Heart left ventricle (tissue), 16 donors: ENCODE results near the gene CIB4. TPM values are rescaled to one million over a fixed set of nuclear protein-coding genes. Genes with fewer than 3 reads are reported as not detected.

ENCODE experiments used
- ATAC-seq, 4 donors: fragments of 200-7000 bp; cut with Tn5 transposase; one replicate each; pipeline ENCODE4 v1.9.1; 2020 to 2022; ENCODE audit warnings: moderate library complexity in 4 of 4, mild to moderate bottlenecking in 3 of 4, moderate number of reproducible peaks in 1 of 4
- DNase-seq, 5 donors: peaks; one replicate each; pipeline ENCODE4 v3.0.0-alpha.2; 2020
- H3K27ac ChIP-seq, 12 donors: fragments of 200-600 bp; sonication (generic) in 4 of 12; one replicate each; pipeline versions ENCODE4 v1.5.0 to v1.8.0; 2016 to 2022; ENCODE audit warnings: mild to moderate bottlenecking in 2 of 12
- H3K27me3 ChIP-seq, 9 donors: fragments of 200-600 bp; sonication (generic) in 2 of 9; one replicate each; pipeline versions ENCODE4 v1.5.1 to v1.8.0; 2016 to 2022; ENCODE audit warnings: mild to moderate bottlenecking in 3 of 9
- H3K36me3 ChIP-seq, 9 donors: fragments of 200-600 bp; sonication (generic) in 2 of 9; one replicate each; pipeline versions ENCODE4 v1.5.0 to v1.8.0; 2018 to 2022; ENCODE audit warnings: mild to moderate bottlenecking in 2 of 9
- H3K4me1 ChIP-seq, 12 donors: fragments of 200-600 bp; sonication (generic) in 4 of 12; one replicate each; pipeline versions ENCODE4 v1.5.0 to v1.8.0; 2016 to 2022; ENCODE audit warnings: mild to moderate bottlenecking in 3 of 12
- H3K4me3 ChIP-seq, 12 donors: fragments of 200-600 bp; sonication (generic) in 4 of 12; one replicate each; pipeline versions ENCODE4 v1.5.0 to v1.8.0; 2017 to 2022; ENCODE audit warnings: mild to moderate bottlenecking in 9 of 12, moderate library complexity in 4 of 12
- H3K9me3 ChIP-seq, 12 donors: fragments of 200-600 bp; sonication (generic) in 4 of 12; one replicate each; pipeline versions ENCODE4 v1.5.0 to v1.8.0; 2016 to 2022; ENCODE audit warnings: mild to moderate bottlenecking in 1 of 12
- POLR2A ChIP-seq, 2 donors: fragments of 450-650 bp; IDR thresholded peaks; one replicate each; pipeline ENCODE4 v1.6.1; 2017; ENCODE audit warnings: antibody characterized with exemption in 2 of 2, mild to moderate bottlenecking in 2 of 2, moderate library complexity in 2 of 2
- WGBS, 4 donors: extraction: QIAGEN DNeasy Blood & Tissue Kit in 2 of 4; methylation state at CpG; one replicate each; pipeline versions ENCODE4 v1.1.5 to v1.1.7; 2013 to 2018; 5-methylcytosine and 5-hydroxymethylcytosine counted together
- intact Hi-C, 10 donors: fragments of 100-400 bp; cut with DNase I; formaldehyde crosslinking; loops; one replicate each; pipeline versions ENCODE4 v1.11.1 to v1.14.2; 2022
- polyA plus RNA-seq, 2 donors: library from polyadenylated mRNA; stranded (reverse); fragments of 200-250 nt; gene quantifications; one replicate each; pipeline ENCODE4 v1.2.3, GENCODE V29; 2013
- total RNA-seq, 9 donors: library from RNA; depleted of rRNA in 2 of 9; stranded (reverse); fragments of >200 nt in 2 of 9; fragmentation: NEBNext Ultra II Directional in 3 of 9; extraction: Animal tissue kit (Norgen Biotek cat#: 25700) in 3 of 9; gene quantifications; one replicate each; pipeline versions ENCODE4 v1.1.0 to v1.2.4, GENCODE V29; 2016 to 2023
- TF ChIP-seq, protein P1 (sequence below), 12 donors: fragments of 200-600 bp; sonication (generic) in 4 of 12; IDR thresholded peaks; one replicate each; pipeline versions ENCODE4 v1.5.0 to v1.8.0; 2018 to 2022; ENCODE audit warnings: antibody characterized with exemption in 12 of 12, mild to moderate bottlenecking in 5 of 12
- donor health status: ischemic (EF 13 %, LVEDD 7.1; RV severe dilation, severe dysfunction).
- donor health status: healthy with polysubstance abuse.
- donor health status: DM: no; HTN: yes; CAD: no.
- donor health status: DM: no; HTN: no; CAD: no.
- donor health status: ischemic (EF 25% LVEDD 6.9; RV normal size, moderate dysfunction).
- donor health status: ischemic (EF 25% LVEDD 5.7; RV mildly dilated, moderate dysfunction).
- donor health status: healthy.
- donor health status: DM: yes; HTN: yes; CAD: no.
- donor health status: ischemic (EF 35%, LVEDD 5.7; RV mildly dilated, moderate dysfunction).
- donor health status: nonischemic (EF 11% LVEDD 7.7; RV severe dilation, severe dysfunction).
- donor health status: DM: yes; HTN: yes; CAD: no.
- donor health status: PGD.
- donor health status: ischemic (EF 29% LVEDD 5.4; RV normal size, mild dysfunction).
- donor health status: nonischemic (EF 23%, LVEDD 6.1; RV moderate dilation, normal function).

The CIB4 gene
- total and polyA plus RNA-seq, 11 donors: not detected

DNA sequence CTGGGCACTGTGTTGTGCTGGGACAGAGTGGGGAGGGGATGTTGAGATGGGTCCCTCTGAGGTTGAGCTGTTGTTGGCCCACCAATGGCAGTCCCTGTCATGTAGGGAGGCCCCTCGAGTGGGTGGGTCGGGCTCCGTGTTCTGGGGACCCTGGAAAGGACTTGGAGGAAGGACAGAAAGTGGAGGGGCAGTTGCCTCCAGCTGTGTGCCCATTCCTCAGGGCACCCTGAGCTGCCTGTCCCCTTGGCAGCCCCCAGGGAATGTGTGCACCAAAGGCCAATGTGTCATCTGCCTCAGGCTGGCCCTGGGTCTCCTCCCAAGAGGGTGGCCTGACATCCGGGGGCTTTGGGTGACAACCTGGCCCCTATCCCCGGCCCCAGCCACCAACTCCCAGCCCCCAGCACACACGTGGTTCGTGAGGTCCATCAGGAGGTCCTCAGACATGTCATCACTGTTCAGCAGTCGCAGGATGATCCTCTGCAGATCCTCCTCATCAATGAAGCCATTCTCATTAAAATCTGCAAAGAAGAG is 57.7 kb downstream of the CIB4 start:
- Histone ChIP-seq H3K36me3 (no peaks in the 10 kb centered on the region), H3K4me1 (no peaks in the 10 kb centered on the region), H3K27ac (no peak overlapping the region), H3K27me3 (peaks cover 0 to 75% (median 22%) of the 10 kb centered on the region in 9 donors), H3K4me3 (no peak overlapping the region), H3K9me3 (no peaks in the 10 kb centered on the region)
- intact Hi-C loops: no loop called here
- DNase-seq: no peak
- no peak for ATAC-seq
- 40 to 47% (median 45%) methylated on average over 8 of the region's 8 CpGs for WGBS, 4 donors
- TF ChIP-seq, protein P1, sequence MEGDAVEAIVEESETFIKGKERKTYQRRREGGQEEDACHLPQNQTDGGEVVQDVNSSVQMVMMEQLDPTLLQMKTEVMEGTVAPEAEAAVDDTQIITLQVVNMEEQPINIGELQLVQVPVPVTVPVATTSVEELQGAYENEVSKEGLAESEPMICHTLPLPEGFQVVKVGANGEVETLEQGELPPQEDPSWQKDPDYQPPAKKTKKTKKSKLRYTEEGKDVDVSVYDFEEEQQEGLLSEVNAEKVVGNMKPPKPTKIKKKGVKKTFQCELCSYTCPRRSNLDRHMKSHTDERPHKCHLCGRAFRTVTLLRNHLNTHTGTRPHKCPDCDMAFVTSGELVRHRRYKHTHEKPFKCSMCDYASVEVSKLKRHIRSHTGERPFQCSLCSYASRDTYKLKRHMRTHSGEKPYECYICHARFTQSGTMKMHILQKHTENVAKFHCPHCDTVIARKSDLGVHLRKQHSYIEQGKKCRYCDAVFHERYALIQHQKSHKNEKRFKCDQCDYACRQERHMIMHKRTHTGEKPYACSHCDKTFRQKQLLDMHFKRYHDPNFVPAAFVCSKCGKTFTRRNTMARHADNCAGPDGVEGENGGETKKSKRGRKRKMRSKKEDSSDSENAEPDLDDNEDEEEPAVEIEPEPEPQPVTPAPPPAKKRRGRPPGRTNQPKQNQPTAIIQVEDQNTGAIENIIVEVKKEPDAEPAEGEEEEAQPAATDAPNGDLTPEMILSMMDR (IDR thresholded peaks at IDR 0.05): no peak
- no peak for TF ChIP-seq POLR2A (IDR thresholded peaks at IDR 0.05)

DNA sequence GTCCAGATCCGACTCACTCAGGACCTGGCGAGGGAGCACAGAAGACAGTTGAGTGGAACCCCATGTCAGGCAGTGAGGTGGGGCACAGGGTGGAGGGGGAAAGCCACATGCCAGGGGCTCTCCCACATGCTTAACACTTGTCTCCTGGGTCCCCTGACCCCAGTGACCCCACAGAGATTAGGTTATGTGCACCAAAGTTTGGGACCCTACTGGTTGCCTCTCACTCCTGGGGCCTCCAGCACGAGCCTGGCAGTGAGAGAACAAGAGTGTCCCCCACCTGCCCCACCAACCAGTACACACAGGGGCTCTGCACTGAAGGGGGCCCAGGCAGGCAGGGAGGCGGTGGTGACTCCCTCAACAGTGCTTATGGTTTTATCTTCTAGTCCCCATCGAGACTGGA is 58.3 kb downstream of the CIB4 start:
- ATAC-seq (no peak), DNase-seq (peak in 1 of 5 donors; percentile 5)
- Histone ChIP-seq H3K27ac (no peak overlapping the region), H3K36me3 (no peaks in the 10 kb centered on the region), H3K4me3 (no peak overlapping the region), H3K4me1 (no peaks in the 10 kb centered on the region), H3K27me3 (peaks cover 0 to 70% (median 19%) of the 10 kb centered on the region in 9 donors), H3K9me3 (no peaks in the 10 kb centered on the region)
- WGBS, 4 donors: 76 to 94% (median 84%) methylated on average over 2 to 5 of the region's 5 CpGs
- intact Hi-C loops: no loop called here
- TF ChIP-seq, protein P1 (IDR thresholded peaks at IDR 0.05): no peak
- no peak for TF ChIP-seq POLR2A (IDR thresholded peaks at IDR 0.05)

DNA sequence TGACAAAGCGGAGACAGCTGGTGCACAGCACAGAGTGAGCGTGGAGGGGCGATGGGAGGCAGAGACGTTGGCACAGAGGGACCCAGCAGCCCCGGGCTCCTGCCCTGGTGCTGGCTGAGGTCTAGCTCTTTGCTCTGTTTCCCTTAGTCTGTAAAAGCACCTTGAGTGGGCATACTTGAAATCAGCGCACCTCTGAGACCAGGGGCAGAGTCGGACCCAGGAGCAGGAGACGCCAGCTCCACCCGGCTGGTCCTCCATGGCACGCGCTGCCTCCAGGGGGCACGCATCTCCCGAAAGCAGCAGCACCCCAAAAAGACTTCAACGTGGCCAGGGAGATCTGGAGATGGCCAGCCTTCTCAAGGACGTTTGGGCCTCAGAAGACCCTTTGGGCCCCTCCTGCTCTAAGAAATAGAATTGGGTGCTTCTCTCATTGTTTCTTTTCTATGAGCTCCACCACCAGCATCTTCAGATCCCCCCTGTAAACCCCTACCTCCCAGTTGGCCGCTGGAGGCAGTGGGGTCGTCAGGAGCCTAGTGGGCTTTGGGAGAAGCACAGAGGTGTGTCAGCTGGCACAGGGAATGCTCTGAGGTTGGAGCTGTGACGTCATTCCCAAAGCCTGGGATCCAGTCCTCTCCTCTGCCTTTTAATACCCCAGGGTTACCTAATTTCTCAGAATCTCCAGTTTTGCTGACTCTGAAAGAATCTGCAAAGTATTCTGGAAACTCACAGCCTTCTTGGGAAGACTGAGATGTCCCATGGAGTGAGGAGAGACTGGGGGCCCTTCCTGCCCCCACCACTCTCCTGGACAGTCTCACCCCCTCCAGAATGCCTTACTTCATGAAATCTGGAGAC is 58.9 kb downstream of the CIB4 start:
- DNase-seq: peak in 1 of 5 donors; percentile 6
- TF ChIP-seq POLR2A (IDR thresholded peaks at IDR 0.05): no peak
- TF ChIP-seq, protein P1 (IDR thresholded peaks at IDR 0.05): no peak

DNA sequence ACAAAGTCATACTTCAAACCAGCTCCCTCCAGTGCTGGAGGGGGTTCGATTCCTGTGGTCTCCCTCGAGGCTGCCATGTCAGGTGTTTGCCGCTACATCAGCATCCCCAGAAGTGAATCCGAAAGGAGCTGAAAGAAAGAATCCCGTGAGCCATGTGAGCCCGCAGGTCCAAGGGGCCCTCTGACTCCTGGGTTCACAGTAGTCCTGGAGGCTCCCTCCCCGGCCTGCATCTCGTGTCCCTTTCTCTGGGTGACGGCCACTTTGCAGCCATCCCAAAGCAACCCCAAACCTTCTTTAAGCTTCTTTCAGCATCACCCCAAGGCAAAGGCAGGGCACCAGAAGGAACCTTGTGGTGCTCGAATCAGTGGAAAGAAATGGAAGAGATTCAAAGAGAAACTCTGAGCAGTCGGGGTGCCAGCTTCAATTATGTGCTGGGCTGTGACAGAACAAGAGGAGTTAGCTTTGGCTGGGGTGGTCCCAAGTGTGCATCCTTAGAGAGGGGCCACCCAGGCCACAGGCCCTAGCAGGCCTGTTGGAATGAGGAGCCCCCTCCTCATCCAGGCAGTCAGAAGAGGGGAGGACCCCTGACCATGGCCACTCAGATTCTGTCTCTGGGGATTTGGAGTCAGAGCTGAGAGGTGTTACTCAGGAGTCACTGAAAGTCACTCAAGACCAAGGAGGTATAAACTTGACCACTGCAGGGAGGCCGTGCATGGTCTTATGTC is 59.7 kb downstream of the CIB4 start:
- H3K4me1 ChIP-seq: no peaks in the 10 kb centered on the region
- WGBS, 4 donors: 83 to 92% (median 86%) methylated on average over 12 of the region's 12 CpGs
- TF ChIP-seq, protein P1 (IDR thresholded peaks at IDR 0.05): no peak
- TF ChIP-seq POLR2A (IDR thresholded peaks at IDR 0.05): no peak
- H3K9me3 ChIP-seq: no peaks in the 10 kb centered on the region
- peaks cover 0 to 72% (median 21%) of the 10 kb centered on the region in 9 donors for H3K27me3 ChIP-seq
- intact Hi-C loops: no loop called here
- H3K27ac ChIP-seq: no peak overlapping the region
- peak in 1 of 5 donors; percentile 13 for DNase-seq
- H3K4me3 ChIP-seq: no peak overlapping the region
- no peak for ATAC-seq
- no peaks in the 10 kb centered on the region for H3K36me3 ChIP-seq

More for the DNA sequence above, 58.9 kb downstream of the CIB4 start:
- peaks cover 0 to 72% (median 18%) of the 10 kb centered on the region in 9 donors for H3K27me3 ChIP-seq
- ATAC-seq: no peak
- no peak overlapping the region for H3K27ac ChIP-seq
- WGBS, 4 donors: 84 to 89% (median 86%) methylated on average over 15 to 18 of the region's 18 CpGs
- H3K4me3 ChIP-seq: no peak overlapping the region
- no peaks in the 10 kb centered on the region for H3K36me3 ChIP-seq
- H3K9me3 ChIP-seq: no peaks in the 10 kb centered on the region
- intact Hi-C loops: no loop called here
- H3K4me1 ChIP-seq: no peaks in the 10 kb centered on the region
